ENCODE measurements around the gene SNX21.

SNX21 gene

GRCh38 chr20:45883100-45883469 is 49.5 kb downstream of the SNX21 start:
- no peak for DNase-seq

DNA sequence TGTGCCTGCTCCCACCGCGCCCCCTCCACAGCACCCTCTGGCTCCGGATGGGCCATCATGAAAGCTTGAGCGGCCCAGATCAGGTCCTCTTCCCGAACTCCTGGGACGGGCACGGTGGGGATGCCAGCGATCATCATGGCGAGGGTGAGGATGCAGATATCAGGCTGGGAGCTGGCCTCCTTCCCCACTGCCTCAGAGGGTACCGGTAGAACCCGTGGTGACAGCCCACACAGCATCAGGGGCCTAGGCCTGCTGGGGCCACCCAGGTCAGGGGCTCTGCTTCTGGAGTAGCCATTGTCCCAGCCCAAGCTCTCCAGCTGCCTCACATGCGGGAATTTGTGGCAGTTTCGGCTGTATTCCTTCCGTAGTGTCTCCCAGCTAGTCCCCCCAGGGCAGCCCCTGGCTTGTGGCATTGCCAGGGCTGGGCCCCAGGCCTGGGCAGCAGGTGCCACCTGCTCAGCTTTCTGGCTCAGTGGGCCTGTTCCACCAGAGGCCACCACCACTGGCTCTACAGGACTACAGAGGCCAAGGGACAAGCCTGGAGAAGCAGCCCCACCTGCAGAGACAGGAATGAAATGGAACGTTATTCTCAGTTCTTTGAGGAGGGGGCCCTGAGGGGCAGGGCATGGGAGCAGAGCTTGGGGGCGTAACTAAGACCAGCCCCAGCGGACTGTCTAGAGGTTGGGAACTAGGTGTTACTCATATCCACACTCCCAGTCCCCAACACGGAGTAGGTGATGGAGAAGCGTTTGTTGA is 53.2 kb downstream of the SNX21 start:
- no peak for DNase-seq

- DNase-seq, result no peak
These were observed 53.7 kb downstream of the SNX21 start, which contains the start of gene SPATA25 for GRCh38 chr20:45887346-45887715. Gene SPATA25 (minus strand): TSS chr20:45887622. CDS start chr20:45887590, 32 bp downstream.

- no peak for DNase-seq
These were observed 55.1 kb downstream of the SNX21 start for GRCh38 chr20:45888681-45889080.

- no peak for DNase-seq
These were observed 56.7 kb downstream of the SNX21 start for GRCh38 chr20:45890077-45890984.

- DNase-seq, result no peak
These were observed 57.7 kb downstream of the SNX21 start, which contains the start of the genes CTSA and NEURL2 for GRCh38 chr20:45890985-45891983. Gene CTSA (plus strand): TSS chr20:45891335. CDS start chr20:45891569, 234 bp downstream. Gene NEURL2 (minus strand): TSS chr20:45891208. CDS start chr20:45890991, 217 bp downstream.

- no peak for DNase-seq
These were observed 58.6 kb downstream of the SNX21 start for GRCh38 chr20:45892049-45892825.

Measured in NCI-H2081 treated with DMSO at 0.1 percent for 48 hours (cell line).